ENCODE data around the gene CUEDC1. TPM values are rescaled to one million over a fixed set of nuclear protein-coding genes. Genes with fewer than 3 reads are reported as not detected.

Gene CUEDC1
- total and polyA plus RNA-seq, 11 donors, result 29.6 to 68.5 (median 42.2) TPM

- ATAC-seq, result no peak
- no peak for DNase-seq
- H3K27ac ChIP-seq, result peak overlapping the region in 2 of 12 donors; percentile 20 to 98
- TF ChIP-seq POLR2A (IDR thresholded peaks at IDR 0.05), result no peak
- TF ChIP-seq, protein P1, sequence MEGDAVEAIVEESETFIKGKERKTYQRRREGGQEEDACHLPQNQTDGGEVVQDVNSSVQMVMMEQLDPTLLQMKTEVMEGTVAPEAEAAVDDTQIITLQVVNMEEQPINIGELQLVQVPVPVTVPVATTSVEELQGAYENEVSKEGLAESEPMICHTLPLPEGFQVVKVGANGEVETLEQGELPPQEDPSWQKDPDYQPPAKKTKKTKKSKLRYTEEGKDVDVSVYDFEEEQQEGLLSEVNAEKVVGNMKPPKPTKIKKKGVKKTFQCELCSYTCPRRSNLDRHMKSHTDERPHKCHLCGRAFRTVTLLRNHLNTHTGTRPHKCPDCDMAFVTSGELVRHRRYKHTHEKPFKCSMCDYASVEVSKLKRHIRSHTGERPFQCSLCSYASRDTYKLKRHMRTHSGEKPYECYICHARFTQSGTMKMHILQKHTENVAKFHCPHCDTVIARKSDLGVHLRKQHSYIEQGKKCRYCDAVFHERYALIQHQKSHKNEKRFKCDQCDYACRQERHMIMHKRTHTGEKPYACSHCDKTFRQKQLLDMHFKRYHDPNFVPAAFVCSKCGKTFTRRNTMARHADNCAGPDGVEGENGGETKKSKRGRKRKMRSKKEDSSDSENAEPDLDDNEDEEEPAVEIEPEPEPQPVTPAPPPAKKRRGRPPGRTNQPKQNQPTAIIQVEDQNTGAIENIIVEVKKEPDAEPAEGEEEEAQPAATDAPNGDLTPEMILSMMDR (IDR thresholded peaks at IDR 0.05), result no peak
- 66 to 90% (median 79%) methylated on average over 1 of the region's 1 CpG for WGBS, 4 donors
- no peaks in the 10 kb centered on the region for H3K9me3 ChIP-seq
- intact Hi-C loops (cut with DNase I), result loop anchor here in 2 of 10 donors (5.0 to 10.0 kb wide), 2 partner anchors 36 to 49 kb away; no protein-coding TSS in a partner anchor
- H3K27me3 ChIP-seq, result no peaks in the 10 kb centered on the region
- H3K4me3 ChIP-seq, result no peak overlapping the region
- peaks cover 0 to 61% (median 43%) of the 10 kb centered on the region in 9 donors for H3K36me3 ChIP-seq
- peaks cover 0 to 66% (median 53%) of the 10 kb centered on the region in 12 donors for H3K4me1 ChIP-seq
Measured at GRCh38 chr17:57983446-57983845, 28.2 kb upstream of the CUEDC1 start.

DNA sequence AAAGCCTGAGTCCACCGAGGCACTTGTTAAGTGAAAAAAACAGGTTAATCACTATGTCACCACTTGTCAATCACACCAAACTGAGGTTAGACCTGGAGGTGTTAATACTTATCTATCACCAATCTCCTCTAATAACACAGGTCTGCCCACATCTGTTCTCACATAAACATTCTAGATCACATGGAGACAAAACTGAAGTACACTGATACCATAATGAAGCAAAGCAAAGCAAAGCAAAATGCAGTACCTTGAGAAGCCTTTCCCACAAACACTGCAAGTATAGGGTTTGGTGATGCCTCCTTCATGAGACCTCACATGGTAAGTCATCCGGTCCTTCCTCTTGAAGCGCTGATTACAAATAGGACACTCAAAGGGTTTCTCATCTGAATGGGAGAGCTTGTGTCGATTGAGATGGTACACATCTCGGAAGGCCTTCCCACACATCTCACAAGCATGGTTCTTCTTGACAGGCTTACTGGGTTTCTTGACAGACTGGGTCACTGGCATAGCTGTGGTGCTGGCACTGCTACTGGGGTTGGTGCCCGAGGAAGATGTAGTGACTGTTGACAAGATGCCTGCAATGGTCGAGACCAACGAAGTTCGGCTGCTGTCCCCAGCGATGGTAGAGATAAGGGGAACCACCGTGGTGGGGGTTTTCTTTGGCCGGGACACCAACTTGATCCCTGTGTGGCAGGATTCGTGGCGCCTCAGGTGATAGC is 27.4 kb upstream of the CUEDC1 start:
- no peak for ATAC-seq
- Histone ChIP-seq H3K27ac (peak overlapping the region in 2 of 12 donors; percentile 20 to 33), H3K36me3 (peaks cover 0 to 70% (median 51%) of the 10 kb centered on the region in 9 donors)

DNA sequence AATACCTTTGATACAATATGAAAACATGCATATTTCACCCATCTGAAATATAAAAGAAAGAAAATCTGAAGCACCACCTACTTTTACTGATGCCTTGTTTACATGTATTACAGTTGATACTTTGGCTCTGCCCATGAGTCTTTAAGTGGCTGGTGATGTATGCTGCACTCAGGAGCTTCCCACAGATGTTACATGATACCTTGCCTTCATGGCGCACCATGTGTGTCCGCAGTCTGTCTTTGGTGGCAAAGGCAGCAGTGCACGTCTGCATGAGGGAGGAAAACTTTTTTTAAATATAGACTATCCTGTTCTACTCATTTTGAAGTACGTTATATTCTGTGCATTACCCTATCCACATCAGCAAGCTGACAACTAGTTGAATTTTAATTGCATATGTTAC is 25.3 kb upstream of the CUEDC1 start:
- Histone ChIP-seq H3K27me3 (no peaks in the 10 kb centered on the region), H3K4me3 (no peak overlapping the region), H3K36me3 (peaks cover 0 to 91% (median 72%) of the 10 kb centered on the region in 9 donors), H3K4me1 (peaks cover 0 to 54% (median 47%) of the 10 kb centered on the region in 12 donors), H3K27ac (no peak overlapping the region), H3K9me3 (no peaks in the 10 kb centered on the region)
- intact Hi-C loops (cut with DNase I), result loop anchor here in 2 of 10 donors (5.0 to 10.0 kb wide), 2 partner anchors 33 to 46 kb away; no protein-coding TSS in a partner anchor
- no peak for DNase-seq
- 69 to 82% (median 75%) methylated on average over 4 of the region's 4 CpGs for WGBS, 4 donors
- ATAC-seq, result no peak
- no peak for TF ChIP-seq POLR2A (IDR thresholded peaks at IDR 0.05)
- TF ChIP-seq, protein P1 (IDR thresholded peaks at IDR 0.05), result no peak

More for the DNA sequence above, 27.4 kb upstream of the CUEDC1 start:
- H3K4me3 ChIP-seq, result peak overlapping the region in 3 of 12 donors; percentile 3 to 12 (median 4)
- no peak for DNase-seq
- H3K27me3 ChIP-seq, result no peaks in the 10 kb centered on the region
- no peak for TF ChIP-seq POLR2A (IDR thresholded peaks at IDR 0.05)
- TF ChIP-seq, protein P1 (IDR thresholded peaks at IDR 0.05), result no peak
- no peaks in the 10 kb centered on the region for H3K9me3 ChIP-seq
- intact Hi-C loops (cut with DNase I), result loop anchor here in 2 of 10 donors (5.0 to 10.0 kb wide), 2 partner anchors 35 to 48 kb away; no protein-coding TSS in a partner anchor
- WGBS, 4 donors, result 46 to 58% (median 51%) methylated on average over 14 of the region's 14 CpGs
- peaks cover 0 to 66% (median 53%) of the 10 kb centered on the region in 12 donors for H3K4me1 ChIP-seq

- Histone ChIP-seq H3K27ac (no peak overlapping the region), H3K4me1 (peaks cover 0 to 52% (median 44%) of the 10 kb centered on the region in 12 donors), H3K9me3 (no peaks in the 10 kb centered on the region), H3K36me3 (peaks cover 0 to 95% (median 87%) of the 10 kb centered on the region in 9 donors), H3K27me3 (no peaks in the 10 kb centered on the region), H3K4me3 (no peak overlapping the region)
- TF ChIP-seq POLR2A (IDR thresholded peaks at IDR 0.05), result no peak
- TF ChIP-seq, protein P1 (IDR thresholded peaks at IDR 0.05), result no peak
- intact Hi-C loops (cut with DNase I), result no loop called here
- DNase-seq, result no peak
- ATAC-seq, result no peak
- WGBS, 4 donors, result 67 to 90% (median 79%) methylated on average over 1 of the region's 1 CpG
Measured at GRCh38 chr17:57979076-57979475, 23.9 kb upstream of the CUEDC1 start.

Data from heart left ventricle (tissue), 16 donors.